ENCODE results near the gene OR56A3.
"Not testable (repeated sequence)": the region's sequence is repeated elsewhere in the genome, so short reads cannot be mapped to it uniquely, and the experiment has no call there.

Gene OR56A3

GRCh38 chr11:5941951-5942350 lies at the start of gene OR56A3:
OR56A3 (plus strand) TSS chr11:5942251; CDS start chr11:5947347, 5,096 bp downstream.
- no peak for DNase-seq (ENCODE audit: low spot score)

GRCh38 chr11:5892908-5893307 lies 49.1 kb upstream of the OR56A3 start, which contains the start of gene OR52E5:
OR52E5 (plus strand) TSS chr11:5893208; CDS start chr11:5900777, 7,569 bp downstream.
- DNase-seq (ENCODE audit: low spot score), result no peak

GRCh38 chr11:5899534-5899933 lies 42.5 kb upstream of the OR56A3 start:
- DNase-seq (ENCODE audit: low spot score), result no peak

GRCh38 chr11:5910540-5910939 lies 31.5 kb upstream of the OR56A3 start:
- DNase-seq (ENCODE audit: low spot score), result no peak

GRCh38 chr11:5922749-5923426 lies 19.2 kb upstream of the OR56A3 start:
- DNase-seq (ENCODE audit: low spot score), result no peak

- no peak for DNase-seq (ENCODE audit: low spot score)
These were observed 18.6 kb upstream of the OR56A3 start for GRCh38 chr11:5923427-5923776.

- no peak for DNase-seq (ENCODE audit: low spot score)
These were observed 18.3 kb upstream of the OR56A3 start for GRCh38 chr11:5923794-5924193.

- DNase-seq (ENCODE audit: low spot score), result no peak
These were observed 13.8 kb upstream of the OR56A3 start for GRCh38 chr11:5928271-5928670.

- no peak for DNase-seq (ENCODE audit: low spot score)
These were observed 13.2 kb upstream of the OR56A3 start for GRCh38 chr11:5928811-5929210.

- DNase-seq (ENCODE audit: low spot score), result no peak
These were observed 12.3 kb upstream of the OR56A3 start for GRCh38 chr11:5929571-5930368.

- no peak for DNase-seq (ENCODE audit: low spot score)
These were observed 11.4 kb upstream of the OR56A3 start for GRCh38 chr11:5930614-5931013.

GRCh38 chr11:5931061-5931460 lies 11.0 kb upstream of the OR56A3 start:
- DNase-seq (ENCODE audit: low spot score), result no peak

GRCh38 chr11:5932671-5933070 lies 9.4 kb upstream of the OR56A3 start:
- DNase-seq (ENCODE audit: low spot score), result no peak

- no peak for DNase-seq (ENCODE audit: low spot score)
These were observed 8.9 kb upstream of the OR56A3 start for GRCh38 chr11:5933116-5933515.

GRCh38 chr11:5937868-5938602 lies 4.0 kb upstream of the OR56A3 start:
- DNase-seq (ENCODE audit: low spot score), result no peak

- no peak for DNase-seq (ENCODE audit: low spot score)
These were observed 3.5 kb upstream of the OR56A3 start for GRCh38 chr11:5938603-5938965.

GRCh38 chr11:5940748-5941147 lies 1.3 kb upstream of the OR56A3 start:
- no peak for DNase-seq (ENCODE audit: low spot score)

GRCh38 chr11:5955586-5955985 lies 13.5 kb downstream of the OR56A3 start:
- DNase-seq (ENCODE audit: low spot score), result no peak

- DNase-seq (ENCODE audit: low spot score), result not testable (repeated sequence)
These were observed 18.8 kb downstream of the OR56A3 start for GRCh38 chr11:5960704-5961320.

- no peak for DNase-seq (ENCODE audit: low spot score)
These were observed 24.9 kb downstream of the OR56A3 start for GRCh38 chr11:5966958-5967357.

- DNase-seq (ENCODE audit: low spot score), result no peak
These were observed 25.7 kb downstream of the OR56A3 start for GRCh38 chr11:5967708-5968107.

- no peak for DNase-seq (ENCODE audit: low spot score)
These were observed 26.3 kb downstream of the OR56A3 start, which contains the start of gene OR56A5 for GRCh38 chr11:5968394-5968793. OR56A5 (minus strand) TSS chr11:5968494; CDS start chr11:5968494, 0 bp downstream.

All from hematopoietic multipotent progenitor cell treated with erythropoietin and hydrocortisone succinate and interleukin-3 and kit ligand, for 17 days (in vitro differentiated cells).